Prostate gland (tissue), 2 donors: ENCODE measurements around the gene PPP1R15B.

Experiments
- POLR2AphosphoS5 ChIP-seq: sonication (generic); formaldehyde crosslinking; IDR thresholded peaks from one replicate; pipeline ENCODE4 v1.6.1; 2017; ENCODE audit warnings: antibody characterized with exemption
- TF ChIP-seq, protein P1 (sequence below), 4 experiments: fragments of 200-600 bp in 2 of 4; fragments of 450-650 bp in 2 of 4; sonication (generic) in 2 of 4; IDR thresholded peaks; 1 replicate in 3 of 4; 2 replicates in 1 of 4; pipeline ENCODE4 v1.5.1; 2016 to 2019; ENCODE audit warnings: antibody characterized with exemption in 4 of 4, mild to moderate bottlenecking in 2 of 4, moderate library complexity in 2 of 4

DNA sequence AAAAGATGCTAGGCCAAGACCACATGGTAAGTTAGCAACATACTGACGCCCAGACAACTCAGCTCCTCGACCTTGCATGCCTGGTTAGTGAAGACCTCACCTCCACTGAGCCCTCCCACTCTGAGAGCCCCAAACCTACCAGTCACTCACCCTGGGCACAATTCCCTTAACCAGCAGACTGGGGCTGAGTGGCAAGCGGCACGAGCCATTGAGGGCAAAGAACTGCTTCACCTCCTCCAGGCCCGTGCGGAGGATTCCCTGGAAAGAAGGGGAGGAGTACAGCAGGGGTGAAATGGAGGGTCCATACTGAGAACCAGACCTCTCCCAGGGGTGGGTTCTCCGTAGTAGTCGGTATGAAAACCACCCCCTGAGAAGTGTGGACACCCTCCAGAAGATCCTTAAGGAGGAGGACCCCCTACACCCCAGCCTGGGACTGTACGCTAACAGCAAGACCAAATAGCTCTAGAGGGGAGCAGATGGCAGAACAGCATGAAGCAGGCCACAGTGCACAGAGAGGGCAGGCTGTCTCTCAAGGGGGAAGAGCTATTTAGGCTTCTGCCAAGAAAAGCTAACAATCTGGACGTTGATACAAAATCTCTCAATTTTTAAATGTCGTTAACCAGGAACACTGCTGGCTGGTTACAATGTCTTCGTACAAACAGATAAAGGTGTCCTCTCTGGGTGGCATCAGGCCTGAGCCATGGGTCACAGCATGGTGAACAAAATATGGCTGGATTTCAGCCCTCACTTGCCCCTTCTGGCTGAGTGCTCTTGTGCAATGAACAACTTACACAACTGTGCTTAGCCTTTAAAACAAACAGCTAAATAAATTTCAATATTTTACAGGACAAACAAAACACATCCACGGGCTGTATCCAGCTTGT lies 31.0 kb upstream of the PPP1R15B start:
- TF ChIP-seq, protein P1, sequence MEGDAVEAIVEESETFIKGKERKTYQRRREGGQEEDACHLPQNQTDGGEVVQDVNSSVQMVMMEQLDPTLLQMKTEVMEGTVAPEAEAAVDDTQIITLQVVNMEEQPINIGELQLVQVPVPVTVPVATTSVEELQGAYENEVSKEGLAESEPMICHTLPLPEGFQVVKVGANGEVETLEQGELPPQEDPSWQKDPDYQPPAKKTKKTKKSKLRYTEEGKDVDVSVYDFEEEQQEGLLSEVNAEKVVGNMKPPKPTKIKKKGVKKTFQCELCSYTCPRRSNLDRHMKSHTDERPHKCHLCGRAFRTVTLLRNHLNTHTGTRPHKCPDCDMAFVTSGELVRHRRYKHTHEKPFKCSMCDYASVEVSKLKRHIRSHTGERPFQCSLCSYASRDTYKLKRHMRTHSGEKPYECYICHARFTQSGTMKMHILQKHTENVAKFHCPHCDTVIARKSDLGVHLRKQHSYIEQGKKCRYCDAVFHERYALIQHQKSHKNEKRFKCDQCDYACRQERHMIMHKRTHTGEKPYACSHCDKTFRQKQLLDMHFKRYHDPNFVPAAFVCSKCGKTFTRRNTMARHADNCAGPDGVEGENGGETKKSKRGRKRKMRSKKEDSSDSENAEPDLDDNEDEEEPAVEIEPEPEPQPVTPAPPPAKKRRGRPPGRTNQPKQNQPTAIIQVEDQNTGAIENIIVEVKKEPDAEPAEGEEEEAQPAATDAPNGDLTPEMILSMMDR (IDR thresholded peaks at IDR 0.05), result no peak
- no peak for TF ChIP-seq POLR2AphosphoS5
